Measurements from ENCODE around the gene TTC16. TPM values are rescaled to one million over a fixed set of nuclear protein-coding genes. Genes with fewer than 3 reads are reported as not detected.

The TTC16 gene
- total RNA-seq, 8 experiments from 2014 or later, result 0.05 to 0.57 (median 0.28) TPM

DNA sequence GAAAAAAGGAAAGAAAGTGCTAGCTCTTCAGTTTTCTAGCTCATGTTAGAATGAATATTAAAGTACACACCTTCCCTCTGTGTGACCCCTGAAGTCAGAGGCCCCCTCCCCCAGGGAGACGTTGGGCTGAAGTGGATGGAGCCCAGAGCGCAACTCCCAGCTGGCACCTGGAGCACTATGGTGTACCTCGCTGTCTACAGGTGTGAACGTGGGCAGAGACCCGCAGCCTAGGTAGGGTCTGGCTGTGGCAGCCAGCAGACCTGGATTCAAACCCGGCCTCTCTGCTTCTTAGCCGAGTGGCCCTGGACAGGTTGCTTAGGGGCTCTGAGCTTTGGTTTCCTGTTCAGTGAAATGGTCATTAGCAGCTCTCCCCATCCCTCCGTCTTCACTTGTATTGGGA, 12.9 kb downstream of the TTC16 start:
- WGBS, 10 experiments, result 40 to 93% methylated on average over 1 to 3 of the region's 8 CpGs; no CpG with 5 or more reads in 8 of the 10 experiments
- in situ Hi-C loops (cut with MboI; ENCODE audit: low pct_unique_long_range_greater_than_20kb in 2 of 9, low sequenced_read_pairs in 9 of 9, unreplicated experiment in 9 of 9), result loop anchor here in 1 of 9 experiments (25.0 kb wide), 1 partner anchor 142 kb away; no protein-coding TSS in a partner anchor
- Histone ChIP-seq H3K4me1 (replicated peaks in 1 of 2) (no peaks in the 10 kb centered on the region), H3K4me3 (no peak overlapping the region), H3K27ac (no peak overlapping the region)
- no peak for ATAC-seq (replicated peaks in 6 of 8)

DNA sequence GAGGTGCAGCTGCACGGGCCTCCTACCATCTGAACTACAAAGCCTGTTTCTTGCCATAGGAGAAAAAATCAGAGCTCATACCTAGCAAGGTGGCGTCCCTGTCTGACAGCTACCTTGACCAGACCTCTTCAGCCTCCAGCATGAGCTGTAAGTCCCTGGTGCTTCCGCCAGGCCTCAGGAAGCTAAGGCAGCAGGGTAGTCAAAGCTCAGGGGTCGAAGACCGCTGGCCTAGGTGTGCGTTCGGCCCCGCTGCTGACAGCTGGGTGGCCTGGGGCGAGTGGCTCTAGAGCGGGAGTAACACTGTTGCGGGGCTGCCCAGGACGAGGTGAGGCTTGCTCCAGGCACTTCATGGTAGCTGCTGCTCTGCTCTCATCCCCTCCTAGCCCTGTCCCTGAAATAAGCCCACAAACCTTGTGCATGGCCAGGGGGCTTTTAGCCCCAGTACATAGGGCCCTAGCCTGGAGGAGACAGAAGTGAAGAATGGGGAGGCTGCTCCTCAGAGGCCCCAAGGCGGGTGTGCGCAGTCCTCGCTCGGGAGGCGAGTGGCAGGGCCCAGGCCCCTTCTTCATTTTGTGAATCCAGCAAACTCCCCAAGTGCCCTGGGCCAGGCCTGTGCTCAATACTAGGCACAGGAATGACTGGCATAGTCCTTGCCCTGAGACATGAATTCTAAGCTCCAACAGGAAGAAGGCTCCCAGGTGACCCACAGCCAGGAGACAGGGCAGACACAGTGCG, 13.8 kb downstream of the TTC16 start:
- WGBS, 10 experiments, result 85 to 96% (median 93%) methylated on average over 3 to 5 of the region's 18 CpGs; no CpG with 5 or more reads in 7 of the 10 experiments
- in situ Hi-C loops (cut with MboI; ENCODE audit: low pct_unique_long_range_greater_than_20kb in 2 of 9, low sequenced_read_pairs in 9 of 9, unreplicated experiment in 9 of 9), result loop anchor here in 2 of 9 experiments (10.0 to 25.0 kb wide), 2 partner anchors 142 to 195 kb away; no protein-coding TSS in a partner anchor
- no peak for ATAC-seq (replicated peaks in 6 of 8)

GRCh38 chr9:127730262-127730661, 14.4 kb downstream of the TTC16 start:
- Histone ChIP-seq H3K27ac (no peak overlapping the region), H3K4me1 (replicated peaks in 1 of 2) (peaks cover 6% of the 10 kb centered on the region in 2 donors), H3K4me3 (no peak overlapping the region)
- ATAC-seq (replicated peaks in 6 of 8), result no peak
- WGBS, 10 experiments, result 90% methylated on average over 2 of the region's 9 CpGs; no CpG with 5 or more reads in 8 of the 10 experiments
- in situ Hi-C loops (cut with MboI; ENCODE audit: low pct_unique_long_range_greater_than_20kb in 2 of 9, low sequenced_read_pairs in 9 of 9, unreplicated experiment in 9 of 9), result loop anchor here in 2 of 9 experiments (10.0 to 25.0 kb wide), 2 partner anchors 143 to 195 kb away; no protein-coding TSS in a partner anchor

More for the DNA sequence above, 13.8 kb downstream of the TTC16 start:
- H3K4me3 ChIP-seq, result no peak overlapping the region
- H3K27ac ChIP-seq, result no peak overlapping the region
- peaks cover 6% of the 10 kb centered on the region in 2 donors for H3K4me1 ChIP-seq (replicated peaks in 1 of 2)

DNA sequence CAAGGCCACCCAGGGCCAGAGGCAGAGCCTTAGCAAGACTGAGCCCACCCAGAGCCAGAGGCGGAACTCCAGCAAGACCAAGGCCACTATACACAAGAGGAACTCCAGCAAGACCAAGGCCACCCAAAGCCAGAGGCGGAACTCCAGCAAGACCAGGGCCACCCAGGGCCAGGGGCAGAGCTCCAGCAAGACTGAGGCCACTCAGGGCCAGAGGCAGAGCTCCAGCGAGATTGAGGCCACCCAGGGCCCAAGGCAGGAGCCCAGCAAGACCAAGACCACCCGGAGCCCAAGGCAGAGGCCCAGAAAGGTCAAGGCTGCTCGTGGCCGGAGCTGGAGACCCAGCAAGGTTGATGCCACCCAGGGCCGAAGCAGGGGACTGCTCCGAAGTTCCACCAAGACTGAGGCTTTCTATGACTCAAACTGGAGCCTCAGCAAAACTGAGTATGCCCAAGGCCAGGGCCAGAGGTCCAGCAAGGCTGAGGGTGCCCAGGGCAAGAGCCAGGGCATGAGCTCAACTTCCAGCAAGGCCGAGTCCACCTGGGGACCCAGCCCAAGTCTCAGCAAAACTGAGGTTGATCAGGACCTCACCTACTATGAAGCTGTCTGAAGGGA, 15.0 kb downstream of the TTC16 start:
- ATAC-seq (replicated peaks in 6 of 8), result no peak
- Histone ChIP-seq H3K4me1 (replicated peaks in 1 of 2) (peaks cover 11% of the 10 kb centered on the region in 2 donors), H3K27ac (no peak overlapping the region), H3K4me3 (no peak overlapping the region)
- 60 to 100% (median 87%) methylated on average over 1 to 6 of the region's 9 CpGs; no CpG with 5 or more reads in 4 of the 10 experiments for WGBS, 10 experiments
- in situ Hi-C loops (cut with MboI; ENCODE audit: low pct_unique_long_range_greater_than_20kb in 2 of 9, low sequenced_read_pairs in 9 of 9, unreplicated experiment in 9 of 9), result loop anchor here in 2 of 9 experiments (10.0 to 25.0 kb wide), 2 partner anchors 144 to 194 kb away; no protein-coding TSS in a partner anchor

DNA sequence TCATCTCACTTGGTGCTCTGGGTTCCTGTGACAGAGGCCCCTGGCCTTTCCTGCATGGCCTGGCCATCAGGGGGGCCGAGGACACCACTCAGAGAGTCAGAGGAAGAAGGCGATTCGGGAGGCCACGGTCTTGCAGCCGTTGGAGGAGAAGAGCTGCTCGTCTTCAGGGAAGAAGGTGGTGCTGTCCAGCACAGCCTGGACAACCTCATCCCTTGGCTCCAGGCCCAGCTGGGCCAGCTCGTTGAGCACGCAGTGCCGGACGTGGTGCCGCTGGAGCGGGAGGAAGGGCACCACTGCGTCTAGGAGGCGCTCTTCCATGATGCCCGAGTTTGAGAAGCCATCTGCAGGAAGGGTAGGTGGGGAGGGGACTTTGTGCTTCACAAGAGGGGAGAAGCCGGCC, 16.1 kb downstream of the TTC16 start:
- Histone ChIP-seq H3K4me1 (replicated peaks in 1 of 2) (peaks cover 14% of the 10 kb centered on the region in 2 donors), H3K4me3 (no peak overlapping the region), H3K27ac (no peak overlapping the region)
- 84 to 100% (median 100%) methylated on average over 1 to 7 of the region's 16 CpGs; no CpG with 5 or more reads in 7 of the 10 experiments for WGBS, 10 experiments
- in situ Hi-C loops (cut with MboI; ENCODE audit: low pct_unique_long_range_greater_than_20kb in 2 of 9, low sequenced_read_pairs in 9 of 9, unreplicated experiment in 9 of 9), result loop anchor here in 2 of 9 experiments (10.0 to 25.0 kb wide), 2 partner anchors 145 to 193 kb away; no protein-coding TSS in a partner anchor
- no peak for ATAC-seq (replicated peaks in 6 of 8)

- 93% methylated on average over 10 of the region's 21 CpGs; no CpG with 5 or more reads in 9 of the 10 experiments for WGBS, 10 experiments
- Histone ChIP-seq H3K4me3 (no peak overlapping the region), H3K27ac (no peak overlapping the region), H3K4me1 (replicated peaks in 1 of 2) (peaks cover 14% of the 10 kb centered on the region in 2 donors)
- no peak for ATAC-seq (replicated peaks in 6 of 8)
- in situ Hi-C loops (cut with MboI; ENCODE audit: low pct_unique_long_range_greater_than_20kb in 2 of 9, low sequenced_read_pairs in 9 of 9, unreplicated experiment in 9 of 9), result loop anchor here in 2 of 9 experiments (10.0 to 25.0 kb wide), 2 partner anchors 145 to 192 kb away; no protein-coding TSS in a partner anchor
These were observed 16.6 kb downstream of the TTC16 start for GRCh38 chr9:127732444-127732843.

- WGBS, 10 experiments, result 78 to 100% (median 100%) methylated on average over 1 to 2 of the region's 2 CpGs; no CpG with 5 or more reads in 5 of the 10 experiments
- ATAC-seq (replicated peaks in 6 of 8), result no peak
- peaks cover 14% of the 10 kb centered on the region in 2 donors for H3K4me1 ChIP-seq (replicated peaks in 1 of 2)
- in situ Hi-C loops (cut with MboI; ENCODE audit: low pct_unique_long_range_greater_than_20kb in 2 of 9, low sequenced_read_pairs in 9 of 9, unreplicated experiment in 9 of 9), result loop anchor here in 2 of 9 experiments (10.0 to 25.0 kb wide), 2 partner anchors 146 to 191 kb away; no protein-coding TSS in a partner anchor
- H3K4me3 ChIP-seq, result no peak overlapping the region
- no peak overlapping the region for H3K27ac ChIP-seq
These were observed 17.7 kb downstream of the TTC16 start for GRCh38 chr9:127733614-127734013.

DNA sequence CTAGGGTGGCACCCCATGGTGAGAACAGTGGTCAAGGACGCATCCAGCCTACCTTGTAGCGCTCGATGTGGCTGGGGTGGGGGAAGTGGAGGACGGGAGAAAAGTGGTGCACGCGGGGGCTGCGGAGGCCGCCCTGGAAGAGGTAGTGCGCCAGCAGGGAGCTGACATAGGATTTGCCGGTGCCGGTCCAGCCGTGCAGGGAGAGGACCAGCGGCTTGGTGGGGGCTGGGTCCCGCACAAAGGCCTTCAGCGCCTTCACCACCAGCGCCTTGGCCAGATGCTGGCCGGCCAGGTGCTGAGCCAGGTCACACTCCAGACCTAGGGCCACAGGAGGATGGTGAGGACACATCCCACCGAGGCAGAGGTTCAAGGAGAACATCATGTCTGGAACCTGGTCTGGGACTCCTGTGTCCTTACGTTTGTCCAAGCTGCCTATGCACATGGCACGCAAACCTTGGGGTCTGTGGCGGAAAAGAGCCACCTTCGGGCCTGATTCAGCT, 18.4 kb downstream of the TTC16 start:
- in situ Hi-C loops (cut with MboI; ENCODE audit: low pct_unique_long_range_greater_than_20kb in 2 of 9, low sequenced_read_pairs in 9 of 9, unreplicated experiment in 9 of 9), result loop anchor here in 2 of 9 experiments (10.0 to 25.0 kb wide), 2 partner anchors 147 to 191 kb away; no protein-coding TSS in a partner anchor

GRCh38 chr9:127734747-127735529, 19.1 kb downstream of the TTC16 start, which contains the start of gene TOR2A:
Gene TOR2A (minus strand): TSS chr9:127735294. CDS start chr9:127735270, 24 bp downstream.
- peaks cover 14% of the 10 kb centered on the region in 2 donors for H3K4me1 ChIP-seq (replicated peaks in 1 of 2)
- peak within 1 kb of the TSS; percentile 66 to 88 (median 76) for H3K4me3 ChIP-seq
- 0% methylated on average over 3 to 14 of the region's 76 CpGs; no CpG with 5 or more reads in 6 of the 10 experiments for WGBS, 10 experiments
- peak within 1 kb of the TSS; percentile 88 to 89 for H3K27ac ChIP-seq
- peak; percentile 86 to 94 (median 90) for ATAC-seq (replicated peaks in 6 of 8)
- in situ Hi-C loops (cut with MboI; ENCODE audit: low pct_unique_long_range_greater_than_20kb in 2 of 9, low sequenced_read_pairs in 9 of 9, unreplicated experiment in 9 of 9), result loop anchor here in 3 of 9 experiments (5.0 to 25.0 kb wide), 3 partner anchors 47 to 190 kb away; no protein-coding TSS in a partner anchor

More for the DNA sequence above, 18.4 kb downstream of the TTC16 start:
- H3K4me1 ChIP-seq (replicated peaks in 1 of 2), result peaks cover 14% of the 10 kb centered on the region in 2 donors
- no peak for ATAC-seq (replicated peaks in 6 of 8)
- peak overlapping the region in 1 of 2 donors; percentile 89 for H3K27ac ChIP-seq
- 0 to 52% (median 10%) methylated on average over 1 to 4 of the region's 22 CpGs; no CpG with 5 or more reads in 6 of the 10 experiments for WGBS, 10 experiments
- peak overlapping the region; percentile 66 to 88 (median 76) for H3K4me3 ChIP-seq

DNA sequence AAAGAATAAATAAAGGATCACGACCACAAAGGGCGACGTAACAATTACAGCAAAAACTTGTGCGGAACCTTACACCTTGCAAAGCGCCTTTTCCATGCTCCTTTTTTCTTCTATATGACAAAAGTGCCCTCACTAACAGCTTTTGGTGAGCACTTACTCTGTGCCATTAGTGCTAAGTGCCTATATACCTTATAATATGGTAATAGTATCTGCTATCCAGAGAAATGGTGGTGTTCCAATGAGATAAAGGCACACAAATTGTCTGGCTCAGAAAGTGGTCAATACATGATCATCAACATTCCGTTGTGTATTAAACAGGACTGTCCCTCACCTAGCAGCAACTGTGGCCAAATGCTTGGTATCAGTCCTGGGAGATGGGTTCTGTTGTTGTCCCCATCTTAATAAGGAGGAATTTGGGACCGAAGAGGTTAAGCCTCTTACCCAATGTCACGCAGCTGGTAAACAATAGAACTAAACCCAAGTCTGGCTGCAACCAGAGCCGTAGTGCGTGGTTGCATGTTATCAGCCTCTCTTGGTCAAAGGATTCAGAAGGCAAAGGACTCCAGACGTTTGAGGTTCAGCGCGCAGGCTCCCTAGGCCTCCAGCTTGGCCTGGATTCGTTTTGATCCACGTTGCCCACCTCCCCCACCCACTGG, 19.8 kb downstream of the TTC16 start:
- Histone ChIP-seq H3K27ac (peak overlapping the region; percentile 17 to 68), H3K4me1 (replicated peaks in 1 of 2) (peaks cover 14 to 15% of the 10 kb centered on the region in 2 donors), H3K4me3 (peak overlapping the region in 4 of 5 donors; percentile 18 to 78 (median 72))
- ATAC-seq (replicated peaks in 6 of 8), result no peak
- 2 to 45% (median 24%) methylated on average over 3 to 9 of the region's 15 CpGs; no CpG with 5 or more reads in 3 of the 10 experiments for WGBS, 10 experiments
- in situ Hi-C loops (cut with MboI; ENCODE audit: low pct_unique_long_range_greater_than_20kb in 2 of 9, low sequenced_read_pairs in 9 of 9, unreplicated experiment in 9 of 9), result loop anchor here in 3 of 9 experiments (5.0 to 25.0 kb wide), 3 partner anchors 47 to 189 kb away; no protein-coding TSS in a partner anchor

GRCh38 chr9:127738666-127739065, 22.8 kb downstream of the TTC16 start:
- in situ Hi-C loops (cut with MboI; ENCODE audit: low pct_unique_long_range_greater_than_20kb in 2 of 9, low sequenced_read_pairs in 9 of 9, unreplicated experiment in 9 of 9), result loop anchor here in 3 of 9 experiments (5.0 to 25.0 kb wide), 3 partner anchors 44 to 186 kb away; no protein-coding TSS in a partner anchor

More at GRCh38 chr9:127738666-127739065, 22.8 kb downstream of the TTC16 start:
- ATAC-seq (replicated peaks in 6 of 8), result no peak
- Histone ChIP-seq H3K4me1 (replicated peaks in 1 of 2) (peaks cover 29 to 31% of the 10 kb centered on the region in 2 donors), H3K4me3 (no peak overlapping the region), H3K27ac (no peak overlapping the region)
- 70 to 100% (median 85%) methylated on average over 1 to 9 of the region's 13 CpGs; no CpG with 5 or more reads in 4 of the 10 experiments for WGBS, 10 experiments

All from motor neuron (in vitro differentiated cells).